Measurements from ENCODE around the gene USH2A. TPM values are rescaled to one million over a fixed set of nuclear protein-coding genes. Genes with fewer than 3 reads are reported as not detected.
A peak's percentile ranks its signal among the peaks of the same experiment; 100 is the strongest.

Gene USH2A
- total RNA-seq, 1 experiment from 2014 or later = not detected

DNA sequence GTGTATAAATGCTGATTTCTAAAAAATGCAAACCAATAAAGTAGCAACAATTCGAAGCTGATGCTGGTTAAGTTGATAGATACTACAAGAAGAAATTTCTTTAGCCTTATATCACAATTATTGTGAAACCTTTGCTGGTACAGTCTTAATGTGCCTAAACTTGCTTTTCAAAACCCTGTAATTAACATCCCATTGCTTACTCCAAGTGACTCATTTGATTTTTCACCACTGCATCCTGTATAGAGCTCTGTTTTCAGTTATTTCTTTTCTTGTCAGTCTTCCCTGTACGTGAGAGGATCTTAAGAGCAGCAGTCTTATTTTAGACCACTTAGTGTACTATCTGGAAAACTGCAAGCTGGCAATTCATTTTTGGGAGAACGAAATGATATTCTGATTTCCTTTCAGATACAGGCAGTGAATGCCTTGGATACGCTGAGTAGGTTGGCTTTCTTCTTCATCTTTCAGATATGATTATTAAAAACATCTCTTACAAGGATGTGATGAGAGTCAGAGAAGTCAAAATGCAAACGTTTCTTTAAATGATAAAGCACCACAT lies 645.8 kb downstream of the USH2A start:
- TF ChIP-seq, protein P1, sequence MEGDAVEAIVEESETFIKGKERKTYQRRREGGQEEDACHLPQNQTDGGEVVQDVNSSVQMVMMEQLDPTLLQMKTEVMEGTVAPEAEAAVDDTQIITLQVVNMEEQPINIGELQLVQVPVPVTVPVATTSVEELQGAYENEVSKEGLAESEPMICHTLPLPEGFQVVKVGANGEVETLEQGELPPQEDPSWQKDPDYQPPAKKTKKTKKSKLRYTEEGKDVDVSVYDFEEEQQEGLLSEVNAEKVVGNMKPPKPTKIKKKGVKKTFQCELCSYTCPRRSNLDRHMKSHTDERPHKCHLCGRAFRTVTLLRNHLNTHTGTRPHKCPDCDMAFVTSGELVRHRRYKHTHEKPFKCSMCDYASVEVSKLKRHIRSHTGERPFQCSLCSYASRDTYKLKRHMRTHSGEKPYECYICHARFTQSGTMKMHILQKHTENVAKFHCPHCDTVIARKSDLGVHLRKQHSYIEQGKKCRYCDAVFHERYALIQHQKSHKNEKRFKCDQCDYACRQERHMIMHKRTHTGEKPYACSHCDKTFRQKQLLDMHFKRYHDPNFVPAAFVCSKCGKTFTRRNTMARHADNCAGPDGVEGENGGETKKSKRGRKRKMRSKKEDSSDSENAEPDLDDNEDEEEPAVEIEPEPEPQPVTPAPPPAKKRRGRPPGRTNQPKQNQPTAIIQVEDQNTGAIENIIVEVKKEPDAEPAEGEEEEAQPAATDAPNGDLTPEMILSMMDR (conservative IDR thresholded peaks at IDR 0.05; ENCODE audit: low read depth, low read length) = no peak
- no peak for TF ChIP-seq EZH2 (IDR thresholded peaks at IDR 0.05; ENCODE audit: borderline replicate concordance, low read depth, low read length, poor library complexity, severe bottlenecking)
- Histone ChIP-seq H3K27me3 (replicated peaks; ENCODE audit: insufficient read depth, low read depth, low read length, poor library complexity) (peaks cover 11% of the 10 kb centered on the region), H3K4me3 (ENCODE audit: low read depth, low read length, poor library complexity, severe bottlenecking) (no peak overlapping the region), H3K27ac (ENCODE audit: low read depth, low read length, poor library complexity, severe bottlenecking) (no peak overlapping the region), H3K4me1 (ENCODE audit: insufficient read depth, low read length, poor library complexity, severe bottlenecking) (no peaks in the 10 kb centered on the region), H3K9me3 (ENCODE audit: low read depth, low read length, poor library complexity, severe bottlenecking) (no peaks in the 10 kb centered on the region), H3K36me3 (ENCODE audit: insufficient read depth, low read length, poor library complexity, severe bottlenecking) (no peaks in the 10 kb centered on the region)
- CTCF ChIA-PET = no interaction called here
- intact Hi-C loops (cut with micrococcal nuclease; ENCODE audit: unreplicated experiment) = no loop called here
- DNase-seq (ENCODE audit: low spot score) = no peak
- POLR2A ChIA-PET (ENCODE audit: low non-redundant PET) = no interaction called here
- no TSS peak for BruUV-seq (replicated peaks)

- CTCF ChIA-PET = no interaction called here
- intact Hi-C loops (cut with micrococcal nuclease; ENCODE audit: unreplicated experiment) = no loop called here
- POLR2A ChIA-PET (ENCODE audit: low non-redundant PET) = no interaction called here
- H3K27ac ChIP-seq (ENCODE audit: low read depth, low read length, poor library complexity, severe bottlenecking) = no peak overlapping the region
- H3K36me3 ChIP-seq (ENCODE audit: insufficient read depth, low read length, poor library complexity, severe bottlenecking) = no peaks in the 10 kb centered on the region
- BruUV-seq (replicated peaks) = no TSS peak
- peak; percentile 16 for DNase-seq (ENCODE audit: low spot score)
- no peaks in the 10 kb centered on the region for H3K9me3 ChIP-seq (ENCODE audit: low read depth, low read length, poor library complexity, severe bottlenecking)
- TF ChIP-seq, protein P1 (conservative IDR thresholded peaks at IDR 0.05; ENCODE audit: low read depth, low read length) = no peak
- TF ChIP-seq EZH2 (IDR thresholded peaks at IDR 0.05; ENCODE audit: borderline replicate concordance, low read depth, low read length, poor library complexity, severe bottlenecking) = no peak
- no peak overlapping the region for H3K4me3 ChIP-seq (ENCODE audit: low read depth, low read length, poor library complexity, severe bottlenecking)
- no peaks in the 10 kb centered on the region for H3K4me1 ChIP-seq (ENCODE audit: insufficient read depth, low read length, poor library complexity, severe bottlenecking)
- H3K27me3 ChIP-seq (replicated peaks; ENCODE audit: insufficient read depth, low read depth, low read length, poor library complexity) = peaks cover 6% of the 10 kb centered on the region
Observed at GRCh38 chr1:215776336-215776735, 646.9 kb downstream of the USH2A start.

DNA sequence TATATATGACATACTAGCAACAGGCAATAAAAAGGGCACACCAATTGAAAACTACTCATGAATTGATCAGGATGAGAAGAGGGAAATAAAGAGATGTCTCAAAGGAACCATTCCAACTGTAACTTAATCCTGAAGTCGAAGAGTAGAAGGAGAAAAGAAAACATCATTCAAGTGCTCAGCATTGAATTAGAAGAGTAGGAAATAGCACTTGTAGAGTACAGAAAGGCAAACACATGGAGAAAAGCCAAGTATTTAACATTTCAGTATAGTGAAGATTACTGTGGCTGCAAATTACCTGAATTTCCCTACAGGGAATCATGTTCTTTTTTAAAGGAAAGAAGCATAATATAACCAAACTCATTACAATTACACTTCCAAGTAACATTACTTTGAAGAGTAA lies 651.1 kb downstream of the USH2A start:
- Histone ChIP-seq H3K9me3 (ENCODE audit: low read depth, low read length, poor library complexity, severe bottlenecking) (no peaks in the 10 kb centered on the region), H3K27me3 (replicated peaks; ENCODE audit: insufficient read depth, low read depth, low read length, poor library complexity) (peaks cover 13% of the 10 kb centered on the region), H3K36me3 (ENCODE audit: insufficient read depth, low read length, poor library complexity, severe bottlenecking) (no peaks in the 10 kb centered on the region), H3K4me3 (ENCODE audit: low read depth, low read length, poor library complexity, severe bottlenecking) (no peak overlapping the region), H3K27ac (ENCODE audit: low read depth, low read length, poor library complexity, severe bottlenecking) (no peak overlapping the region), H3K4me1 (ENCODE audit: insufficient read depth, low read length, poor library complexity, severe bottlenecking) (no peaks in the 10 kb centered on the region)
- POLR2A ChIA-PET (ENCODE audit: low non-redundant PET) = no interaction called here
- TF ChIP-seq, protein P1 (conservative IDR thresholded peaks at IDR 0.05; ENCODE audit: low read depth, low read length) = no peak
- no peak for TF ChIP-seq EZH2 (IDR thresholded peaks at IDR 0.05; ENCODE audit: borderline replicate concordance, low read depth, low read length, poor library complexity, severe bottlenecking)
- intact Hi-C loops (cut with micrococcal nuclease; ENCODE audit: unreplicated experiment) = no loop called here
- CTCF ChIA-PET = no interaction called here
- no TSS peak for BruUV-seq (replicated peaks)
- DNase-seq (ENCODE audit: low spot score) = no peak

Data from A673 (cell line).